ENCODE measurements around the gene EXTL1.

Gene EXTL1

DNA sequence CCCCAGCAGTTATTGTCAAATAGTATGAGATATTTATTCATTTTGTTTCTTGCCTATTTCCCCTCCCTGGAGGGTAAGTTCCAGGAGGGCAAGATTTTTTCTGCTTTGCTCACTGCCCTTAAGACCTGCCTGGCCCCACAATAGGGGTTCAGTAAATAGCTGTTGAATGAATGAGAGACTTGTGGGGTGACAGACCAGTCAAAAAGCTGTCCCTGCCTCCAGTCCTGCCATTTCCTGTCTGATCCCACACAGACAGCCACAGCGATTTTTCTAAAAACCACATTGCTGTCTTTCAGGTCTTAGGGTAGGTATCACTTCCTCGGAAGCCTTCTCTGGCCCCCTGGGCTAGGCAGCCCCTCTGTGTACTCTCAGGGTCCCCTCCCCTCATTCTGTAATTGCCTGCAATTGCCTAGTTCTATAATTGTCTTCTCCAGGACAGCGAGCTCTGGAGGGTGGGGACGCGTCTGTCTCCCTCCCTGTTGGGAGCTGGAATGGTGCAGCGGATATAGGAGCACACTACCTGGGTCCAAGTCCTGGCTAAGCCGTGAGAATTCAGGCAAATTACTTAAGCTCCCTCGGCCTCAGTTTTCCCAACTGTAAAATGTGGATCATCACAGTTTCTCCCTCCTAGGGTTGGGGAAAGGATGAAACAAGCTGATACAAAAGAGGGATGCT, 1.8 kb upstream of the EXTL1 start:
- no peak overlapping the region for H2AFZ ChIP-seq (ENCODE audit: low read depth, low read length, severe bottlenecking)
- H3K9me2 ChIP-seq (replicated peaks; ENCODE audit: insufficient read depth, low read length), result no peaks in the 10 kb centered on the region
- H3K4me2 ChIP-seq (ENCODE audit: low read depth, low read length, poor library complexity, severe bottlenecking), result no peak overlapping the region

DNA sequence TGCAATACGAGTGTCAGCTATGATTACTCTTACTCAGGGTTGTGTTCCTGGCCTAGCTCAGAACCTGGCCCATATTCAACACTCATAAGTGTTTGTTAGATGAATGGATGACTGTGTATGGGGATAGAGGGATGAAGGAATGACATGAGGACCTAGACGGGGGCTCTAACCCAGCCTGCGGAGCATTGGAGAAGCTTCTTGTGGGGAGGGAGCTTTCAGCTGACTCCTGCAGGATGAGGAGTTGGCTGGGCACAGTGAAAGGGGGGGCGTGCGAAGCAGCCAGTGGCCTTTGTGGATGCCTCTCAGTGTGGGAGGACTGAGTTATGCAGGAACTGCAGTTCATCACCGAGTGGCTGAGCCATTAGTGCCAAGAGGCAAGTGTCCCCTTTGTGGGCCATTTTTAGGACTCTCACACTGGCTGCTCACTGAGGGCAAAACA, 1.2 kb upstream of the EXTL1 start:
- Histone ChIP-seq H4K20me1 (ENCODE audit: low read depth, low read length) (no peaks in the 10 kb centered on the region), H3K9ac (ENCODE audit: low read length) (no peak overlapping the region), H2AFZ (ENCODE audit: low read depth, low read length, severe bottlenecking) (no peak overlapping the region), H3K36me3 (ENCODE audit: low read length) (no peaks in the 10 kb centered on the region), H3K4me2 (ENCODE audit: low read depth, low read length, poor library complexity, severe bottlenecking) (no peak overlapping the region), H3K9me3 (ENCODE audit: insufficient read depth, low read length) (no peaks in the 10 kb centered on the region), H3K4me3 (ENCODE audit: insufficient read depth, low read length, poor library complexity, severe bottlenecking) (no peak overlapping the region), H3K27me3 (ENCODE audit: low read length) (no peaks in the 10 kb centered on the region), H3K27ac (ENCODE audit: low read depth, low read length) (no peak overlapping the region), H3K79me2 (ENCODE audit: insufficient read depth, low read length) (no peaks in the 10 kb centered on the region), H3F3A (ENCODE audit: insufficient read depth) (no peaks in the 10 kb centered on the region), H3K9me2 (replicated peaks; ENCODE audit: insufficient read depth, low read length) (no peaks in the 10 kb centered on the region)
- no peak for TF ChIP-seq EZH2phosphoT487 (conservative IDR thresholded peaks at IDR 0.05; ENCODE audit: low read length)
- TF ChIP-seq, protein P1, sequence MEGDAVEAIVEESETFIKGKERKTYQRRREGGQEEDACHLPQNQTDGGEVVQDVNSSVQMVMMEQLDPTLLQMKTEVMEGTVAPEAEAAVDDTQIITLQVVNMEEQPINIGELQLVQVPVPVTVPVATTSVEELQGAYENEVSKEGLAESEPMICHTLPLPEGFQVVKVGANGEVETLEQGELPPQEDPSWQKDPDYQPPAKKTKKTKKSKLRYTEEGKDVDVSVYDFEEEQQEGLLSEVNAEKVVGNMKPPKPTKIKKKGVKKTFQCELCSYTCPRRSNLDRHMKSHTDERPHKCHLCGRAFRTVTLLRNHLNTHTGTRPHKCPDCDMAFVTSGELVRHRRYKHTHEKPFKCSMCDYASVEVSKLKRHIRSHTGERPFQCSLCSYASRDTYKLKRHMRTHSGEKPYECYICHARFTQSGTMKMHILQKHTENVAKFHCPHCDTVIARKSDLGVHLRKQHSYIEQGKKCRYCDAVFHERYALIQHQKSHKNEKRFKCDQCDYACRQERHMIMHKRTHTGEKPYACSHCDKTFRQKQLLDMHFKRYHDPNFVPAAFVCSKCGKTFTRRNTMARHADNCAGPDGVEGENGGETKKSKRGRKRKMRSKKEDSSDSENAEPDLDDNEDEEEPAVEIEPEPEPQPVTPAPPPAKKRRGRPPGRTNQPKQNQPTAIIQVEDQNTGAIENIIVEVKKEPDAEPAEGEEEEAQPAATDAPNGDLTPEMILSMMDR (IDR thresholded peaks at IDR 0.05; ENCODE audit: insufficient read depth, low read length, poor library complexity, severe bottlenecking), result no peak

More for the DNA sequence above, 1.8 kb upstream of the EXTL1 start:
- no peaks in the 10 kb centered on the region for H3K27me3 ChIP-seq (ENCODE audit: low read length)
- TF ChIP-seq, protein P1 (IDR thresholded peaks at IDR 0.05; ENCODE audit: insufficient read depth, low read length, poor library complexity, severe bottlenecking), result no peak
- TF ChIP-seq EZH2phosphoT487 (conservative IDR thresholded peaks at IDR 0.05; ENCODE audit: low read length), result no peak
- no peaks in the 10 kb centered on the region for H4K20me1 ChIP-seq (ENCODE audit: low read depth, low read length)
- no peaks in the 10 kb centered on the region for H3K36me3 ChIP-seq (ENCODE audit: low read length)
- H3K79me2 ChIP-seq (ENCODE audit: insufficient read depth, low read length), result no peaks in the 10 kb centered on the region
- H3K27ac ChIP-seq (ENCODE audit: low read depth, low read length), result no peak overlapping the region
- H3F3A ChIP-seq (ENCODE audit: insufficient read depth), result no peaks in the 10 kb centered on the region
- no peak overlapping the region for H3K4me3 ChIP-seq (ENCODE audit: insufficient read depth, low read length, poor library complexity, severe bottlenecking)
- no peaks in the 10 kb centered on the region for H3K9me3 ChIP-seq (ENCODE audit: insufficient read depth, low read length)
- no peak overlapping the region for H3K9ac ChIP-seq (ENCODE audit: low read length)

DNA sequence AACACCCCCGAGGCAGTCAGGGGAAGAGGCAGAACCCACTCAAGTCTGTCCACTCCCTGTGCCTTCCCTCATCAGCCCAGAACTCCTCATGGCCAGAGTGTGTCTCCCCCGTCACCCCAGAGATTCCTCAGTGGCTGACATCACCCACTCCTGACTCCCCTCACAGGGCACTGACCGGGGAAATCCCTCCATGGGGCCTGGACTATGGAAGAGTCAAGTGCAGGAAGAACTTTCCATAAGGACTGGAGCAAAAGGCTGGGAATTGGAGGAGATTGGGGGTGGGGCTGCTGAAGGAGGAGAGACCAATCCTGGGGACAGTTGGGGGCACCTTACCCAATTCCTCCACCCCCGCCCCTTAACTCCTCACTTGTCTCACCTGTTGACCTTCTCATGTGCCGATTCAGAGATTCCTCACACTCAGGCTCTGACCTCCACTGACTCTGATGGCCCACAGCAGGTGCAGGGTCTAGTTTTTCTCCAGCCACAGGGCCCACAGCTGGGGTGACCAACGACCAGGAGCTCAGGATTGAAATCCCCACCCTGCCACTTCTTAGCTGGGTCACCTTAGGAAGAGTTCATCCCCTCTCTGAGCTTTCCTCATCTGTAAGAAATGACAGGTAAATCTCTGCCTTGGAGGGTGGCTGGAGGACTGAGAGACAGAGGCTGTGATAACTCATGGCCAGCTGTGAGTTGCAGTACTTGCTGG, 481 bp upstream of the EXTL1 start:
- Histone ChIP-seq H3F3A (ENCODE audit: insufficient read depth) (no peaks in the 10 kb centered on the region), H3K79me2 (ENCODE audit: insufficient read depth, low read length) (no peaks in the 10 kb centered on the region), H3K9me3 (ENCODE audit: insufficient read depth, low read length) (no peaks in the 10 kb centered on the region), H4K20me1 (ENCODE audit: low read depth, low read length) (no peaks in the 10 kb centered on the region), H3K9me2 (replicated peaks; ENCODE audit: insufficient read depth, low read length) (no peaks in the 10 kb centered on the region), H3K27ac (ENCODE audit: low read depth, low read length) (no peak overlapping the region), H2AFZ (ENCODE audit: low read depth, low read length, severe bottlenecking) (no peak overlapping the region), H3K9ac (ENCODE audit: low read length) (no peak overlapping the region), H3K4me3 (ENCODE audit: insufficient read depth, low read length, poor library complexity, severe bottlenecking) (no peak overlapping the region), H3K27me3 (ENCODE audit: low read length) (no peaks in the 10 kb centered on the region), H3K4me2 (ENCODE audit: low read depth, low read length, poor library complexity, severe bottlenecking) (no peak overlapping the region), H3K36me3 (ENCODE audit: low read length) (no peaks in the 10 kb centered on the region)
- TF ChIP-seq, protein P1 (IDR thresholded peaks at IDR 0.05; ENCODE audit: insufficient read depth, low read length, poor library complexity, severe bottlenecking), result no peak
- TF ChIP-seq EZH2phosphoT487 (conservative IDR thresholded peaks at IDR 0.05; ENCODE audit: low read length), result no peak

Data from SU-DHL-6 (cell line).